Panc1 (cell line): ENCODE measurements around the gene EEF1AKMT2. TPM values are rescaled to one million over a fixed set of nuclear protein-coding genes. Genes with fewer than 3 reads are reported as not detected.

Experiments used
- ATAC-seq: fragments of 200-7000 bp; cut with Tn5 transposase; 2 replicates; pipeline ENCODE4 v1.9.1; 2020; ENCODE audit warnings: mild to moderate bottlenecking, moderate library complexity
- BruUV-seq: library from RNA; stranded (reverse); fragments of 400-500 nt; replicated peaks from 2 replicates; lab custom pipeline; 2021; lab: Mats Ljungman, UMichigan
- CTCF ChIA-PET: fragments of 300-600 bp; sonication (Branson Sonifier 250); formaldehyde crosslinking; loops from one replicate; lab custom pipeline; 2022; ENCODE audit warnings: antibody characterized with exemption; lab: Charles Lee
- POLR2A ChIA-PET: fragments of 300-600 bp; sonication (Branson Sonifier 250); formaldehyde crosslinking; loops from one replicate; lab custom pipeline; 2022; ENCODE audit warnings: antibody characterized with exemption; lab: Charles Lee
- DNase-seq: peaks from one replicate; pipeline ENCODE4 v3.0.0-alpha.2; 2010; ENCODE audit warnings: low read depth, low spot score
- H3K27ac ChIP-seq: 2 replicates; pipeline ENCODE4 v1.5.1; 2011; ENCODE audit warnings: mild to moderate bottlenecking, low read length, inconsistent platforms
- H3K27me3 ChIP-seq: fragments of 200-500 bp; sonication (Bioruptor generic); 2 replicates; pipeline ENCODE4 v1.6.0; 2014; ENCODE audit warnings: low read length, inconsistent platforms; ENCODE audit not compliant: control insufficient read depth, insufficient read depth
- H3K36me3 ChIP-seq: fragments of 200-500 bp; sonication (Bioruptor generic); 2 replicates; pipeline ENCODE4 v1.5.1; 2014; ENCODE audit warnings: inconsistent platforms, mild to moderate bottlenecking, low read length, moderate library complexity; ENCODE audit not compliant: control insufficient read depth, insufficient read depth
- H3K4me1 ChIP-seq: 2 replicates; pipeline ENCODE4 v1.5.1; 2011; ENCODE audit warnings: inconsistent platforms, mild to moderate bottlenecking, low read length, moderate library complexity; ENCODE audit not compliant: control insufficient read depth, insufficient read depth
- H3K4me3 ChIP-seq, 2 experiments: 2 replicates each; pipeline ENCODE4 v1.5.1; 2011 to 2012; ENCODE audit warnings: low read depth in 2 of 2, low read length in 2 of 2, mild to moderate bottlenecking in 2 of 2, inconsistent platforms in 1 of 2, moderate library complexity in 1 of 2
- H3K9me3 ChIP-seq: fragments of 200-500 bp; sonication (Bioruptor generic); 2 replicates; pipeline ENCODE4 v1.5.1; 2014; ENCODE audit warnings: low read depth, mild to moderate bottlenecking, inconsistent platforms, low read length, moderate library complexity; ENCODE audit not compliant: control insufficient read depth, insufficient read depth
- POLR2AphosphoS5 ChIP-seq: IDR thresholded peaks from 2 replicates; pipeline ENCODE4 v1.6.1; 2012; ENCODE audit warnings: mild to moderate bottlenecking, low read depth, low read length, moderate library complexity
- SIN3A ChIP-seq: IDR thresholded peaks from 2 replicates; pipeline ENCODE4 v1.6.1; 2012; ENCODE audit warnings: low read depth, mild to moderate bottlenecking, low read length, moderate library complexity, borderline replicate concordance; ENCODE audit not compliant: insufficient read depth
- TCF7L2 ChIP-seq: IDR thresholded peaks from 2 replicates; pipeline ENCODE4 v1.6.1; 2011; ENCODE audit warnings: mild to moderate bottlenecking, low read depth, low read length, inconsistent platforms
- in situ Hi-C: cut with HindIII; loops from 2 replicates; pipeline ENCODE4 v1.10.0; 2016; ENCODE audit warnings: low sequenced_read_pairs, low pct_unique_long_range_greater_than_20kb
- intact Hi-C: fragments of 100-400 bp; cut with micrococcal nuclease; formaldehyde crosslinking; loops from one replicate; pipeline ENCODE4 v1.10.0; 2022; ENCODE audit not compliant: unreplicated experiment
- total RNA-seq: library from RNA; stranded (reverse); gene quantifications from one replicate; pipeline ENCODE4 v1.2.1, GENCODE V29; 2021; ENCODE audit not compliant: unreplicated experiment
- TF ChIP-seq, protein P1 (sequence below), 2 experiments: IDR thresholded peaks; 2 replicates each; pipeline ENCODE4 v1.6.1; 2011 to 2012; ENCODE audit warnings: low read depth in 2 of 2, control low read depth in 1 of 2, low read length in 1 of 2, mild to moderate bottlenecking in 1 of 2, moderate library complexity in 1 of 2; ENCODE audit not compliant: insufficient read depth in 1 of 2
- TF ChIP-seq, protein P2 (sequence below): fragments of 450-650 bp; IDR thresholded peaks from 2 replicates; pipeline ENCODE4 v1.5.1; 2017; ENCODE audit warnings: mild to moderate bottlenecking

Gene EEF1AKMT2
- total RNA-seq, 1 experiment from 2014 or later, result 39.2 TPM

DNA sequence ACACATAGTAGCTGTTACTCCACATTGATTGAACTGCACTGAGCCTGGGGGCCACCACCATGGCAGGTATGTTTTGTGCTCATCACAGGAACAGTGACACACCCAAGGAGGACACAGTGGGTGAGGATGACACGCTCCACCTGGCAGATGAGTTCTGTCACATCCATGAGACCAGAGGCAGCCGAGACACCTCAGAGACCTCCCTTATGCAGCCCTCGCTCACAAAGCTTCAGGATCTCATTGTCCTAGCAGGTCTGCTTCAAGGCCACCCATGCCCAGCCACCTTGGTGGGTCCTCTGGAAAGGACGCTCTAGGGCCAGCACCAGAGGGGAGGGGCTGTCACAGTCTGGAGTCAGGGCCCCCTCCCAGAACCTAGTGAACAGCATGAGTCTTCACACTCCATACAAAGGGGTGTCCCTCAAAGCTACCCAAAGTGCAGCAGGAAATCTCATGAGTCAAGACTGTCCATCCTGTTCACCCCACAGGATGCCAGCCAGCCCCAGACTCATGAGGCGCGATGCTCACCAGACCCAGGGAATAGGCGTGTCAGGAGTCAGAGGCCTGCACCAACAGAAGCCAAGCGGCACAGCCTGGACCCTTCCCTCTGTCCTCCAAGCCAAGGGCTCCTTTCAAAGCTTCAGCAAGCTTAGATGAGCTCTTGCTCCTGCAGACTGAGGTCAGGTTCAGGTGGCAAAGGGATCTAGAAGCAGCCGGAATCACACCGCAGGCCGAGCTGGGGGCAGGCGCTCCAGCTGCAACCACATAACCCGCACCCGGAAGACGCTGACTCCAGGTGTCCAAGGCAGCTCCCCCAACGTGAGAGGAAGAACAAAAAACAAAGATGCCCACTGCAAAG, 57.1 kb downstream of the EEF1AKMT2 start:
- H3K36me3 ChIP-seq, result no peaks in the 10 kb centered on the region
- no peak overlapping the region for H3K4me3 ChIP-seq
- H3K9me3 ChIP-seq, result no peaks in the 10 kb centered on the region
- DNase-seq (no peak), ATAC-seq (no peak)
- no peaks in the 10 kb centered on the region for H3K27me3 ChIP-seq
- CTCF ChIA-PET, result no interaction called here
- H3K4me1 ChIP-seq, result peaks cover 48% of the 10 kb centered on the region
- POLR2A ChIA-PET, result no interaction called here
- TF ChIP-seq SIN3A, result no peak
- no peak for TF ChIP-seq POLR2AphosphoS5
- BruUV-seq, result no TSS peak
- in situ Hi-C loops (no loop called here), intact Hi-C loops (no loop called here)
- no peak overlapping the region; the same call in 1 of the 2 replicates for H3K27ac ChIP-seq

DNA sequence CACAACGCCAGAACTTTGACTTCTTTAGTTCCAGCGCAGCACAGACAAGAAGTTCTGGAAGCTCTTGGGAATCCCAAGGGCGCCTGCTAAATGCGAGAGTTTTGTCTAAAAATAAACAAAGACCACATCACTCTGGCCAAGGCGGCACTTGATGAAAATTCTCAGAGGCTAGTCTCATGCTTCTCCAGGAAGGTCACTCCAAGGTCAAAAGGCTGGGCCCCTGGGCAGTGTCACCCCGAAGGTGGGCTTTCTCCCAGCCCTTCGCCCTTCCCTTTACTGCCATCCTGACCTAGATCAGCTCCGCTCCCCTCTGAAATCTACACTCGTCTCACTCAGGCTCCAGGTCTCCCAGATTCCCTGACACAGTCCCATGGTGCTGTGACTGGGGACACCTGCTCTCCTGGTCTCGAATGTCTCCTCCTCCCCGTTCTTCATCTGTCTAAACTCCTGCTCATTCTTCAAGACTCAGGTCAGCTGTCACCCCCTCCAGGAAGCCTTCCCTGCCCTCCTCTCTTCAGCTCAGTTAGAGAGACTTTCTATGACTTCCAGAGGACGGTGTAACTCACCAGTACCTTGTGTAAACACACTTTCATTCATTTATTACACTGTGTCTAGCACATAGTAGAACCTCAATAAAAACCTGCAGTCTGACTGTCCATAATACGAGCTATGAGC, 58.0 kb downstream of the EEF1AKMT2 start:
- TF ChIP-seq TCF7L2 (no peak), POLR2AphosphoS5 (no peak), SIN3A (no peak)
- TF ChIP-seq, protein P1, sequence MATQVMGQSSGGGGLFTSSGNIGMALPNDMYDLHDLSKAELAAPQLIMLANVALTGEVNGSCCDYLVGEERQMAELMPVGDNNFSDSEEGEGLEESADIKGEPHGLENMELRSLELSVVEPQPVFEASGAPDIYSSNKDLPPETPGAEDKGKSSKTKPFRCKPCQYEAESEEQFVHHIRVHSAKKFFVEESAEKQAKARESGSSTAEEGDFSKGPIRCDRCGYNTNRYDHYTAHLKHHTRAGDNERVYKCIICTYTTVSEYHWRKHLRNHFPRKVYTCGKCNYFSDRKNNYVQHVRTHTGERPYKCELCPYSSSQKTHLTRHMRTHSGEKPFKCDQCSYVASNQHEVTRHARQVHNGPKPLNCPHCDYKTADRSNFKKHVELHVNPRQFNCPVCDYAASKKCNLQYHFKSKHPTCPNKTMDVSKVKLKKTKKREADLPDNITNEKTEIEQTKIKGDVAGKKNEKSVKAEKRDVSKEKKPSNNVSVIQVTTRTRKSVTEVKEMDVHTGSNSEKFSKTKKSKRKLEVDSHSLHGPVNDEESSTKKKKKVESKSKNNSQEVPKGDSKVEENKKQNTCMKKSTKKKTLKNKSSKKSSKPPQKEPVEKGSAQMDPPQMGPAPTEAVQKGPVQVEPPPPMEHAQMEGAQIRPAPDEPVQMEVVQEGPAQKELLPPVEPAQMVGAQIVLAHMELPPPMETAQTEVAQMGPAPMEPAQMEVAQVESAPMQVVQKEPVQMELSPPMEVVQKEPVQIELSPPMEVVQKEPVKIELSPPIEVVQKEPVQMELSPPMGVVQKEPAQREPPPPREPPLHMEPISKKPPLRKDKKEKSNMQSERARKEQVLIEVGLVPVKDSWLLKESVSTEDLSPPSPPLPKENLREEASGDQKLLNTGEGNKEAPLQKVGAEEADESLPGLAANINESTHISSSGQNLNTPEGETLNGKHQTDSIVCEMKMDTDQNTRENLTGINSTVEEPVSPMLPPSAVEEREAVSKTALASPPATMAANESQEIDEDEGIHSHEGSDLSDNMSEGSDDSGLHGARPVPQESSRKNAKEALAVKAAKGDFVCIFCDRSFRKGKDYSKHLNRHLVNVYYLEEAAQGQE (IDR thresholded peaks at IDR 0.05; ENCODE audit: insufficient read depth in 1 of 2, low read depth in 2 of 2, low read length in 1 of 2), result no peak
- TF ChIP-seq, protein P2, sequence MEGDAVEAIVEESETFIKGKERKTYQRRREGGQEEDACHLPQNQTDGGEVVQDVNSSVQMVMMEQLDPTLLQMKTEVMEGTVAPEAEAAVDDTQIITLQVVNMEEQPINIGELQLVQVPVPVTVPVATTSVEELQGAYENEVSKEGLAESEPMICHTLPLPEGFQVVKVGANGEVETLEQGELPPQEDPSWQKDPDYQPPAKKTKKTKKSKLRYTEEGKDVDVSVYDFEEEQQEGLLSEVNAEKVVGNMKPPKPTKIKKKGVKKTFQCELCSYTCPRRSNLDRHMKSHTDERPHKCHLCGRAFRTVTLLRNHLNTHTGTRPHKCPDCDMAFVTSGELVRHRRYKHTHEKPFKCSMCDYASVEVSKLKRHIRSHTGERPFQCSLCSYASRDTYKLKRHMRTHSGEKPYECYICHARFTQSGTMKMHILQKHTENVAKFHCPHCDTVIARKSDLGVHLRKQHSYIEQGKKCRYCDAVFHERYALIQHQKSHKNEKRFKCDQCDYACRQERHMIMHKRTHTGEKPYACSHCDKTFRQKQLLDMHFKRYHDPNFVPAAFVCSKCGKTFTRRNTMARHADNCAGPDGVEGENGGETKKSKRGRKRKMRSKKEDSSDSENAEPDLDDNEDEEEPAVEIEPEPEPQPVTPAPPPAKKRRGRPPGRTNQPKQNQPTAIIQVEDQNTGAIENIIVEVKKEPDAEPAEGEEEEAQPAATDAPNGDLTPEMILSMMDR, result no peak
- in situ Hi-C loops, result no loop called here
- H3K27ac ChIP-seq, result peak overlapping the region; percentile 17; the same call in 1 of the 2 replicates

More for the DNA sequence above, 58.0 kb downstream of the EEF1AKMT2 start:
- BruUV-seq, result no TSS peak
- ATAC-seq, result no peak
- intact Hi-C loops, result no loop called here
- ChIA-PET CTCF (interaction anchor here (1.5 kb wide), 1 partner anchor 8 kb away, joined by 5 read pairs; no protein-coding TSS in a partner anchor), POLR2A (no interaction called here)
- Histone ChIP-seq H3K36me3 (no peaks in the 10 kb centered on the region), H3K9me3 (no peaks in the 10 kb centered on the region), H3K27me3 (no peaks in the 10 kb centered on the region), H3K4me3 (no peak overlapping the region), H3K4me1 (peaks cover 43% of the 10 kb centered on the region)
- no peak for DNase-seq
